Mesothelial cell of epicardium (in vitro differentiated cells): ENCODE data around the gene SLC25A3. TPM values are rescaled to one million over a fixed set of nuclear protein-coding genes. Genes with fewer than 3 reads are reported as not detected.

ENCODE experiments used
- DNase-seq, 2 experiments: peaks; one replicate each; pipeline ENCODE4 v3.0.0; 2021; ENCODE audit warnings: low spot score in 2 of 2; ENCODE audit not compliant: unreplicated experiment in 2 of 2
- H3K27ac Mint-ChIP-seq: 2 replicates; pipeline ENCODE4 v1.8.0; 2021; ENCODE audit warnings: mixed read lengths
- H3K27me3 Mint-ChIP-seq: 2 replicates; pipeline ENCODE4 v1.8.0; 2021; ENCODE audit warnings: low read depth, mixed read lengths
- H3K36me3 Mint-ChIP-seq: 2 replicates; pipeline ENCODE4 v1.8.0; 2021; ENCODE audit warnings: mixed read lengths
- H3K4me1 Mint-ChIP-seq: 2 replicates; pipeline ENCODE4 v1.8.0; 2021; ENCODE audit warnings: mixed read lengths
- H3K4me3 Mint-ChIP-seq: 2 replicates; pipeline ENCODE4 v1.8.0; 2021; ENCODE audit warnings: mild to moderate bottlenecking, moderate library complexity, mixed read lengths
- H3K9me3 Mint-ChIP-seq: 2 replicates; pipeline ENCODE4 v1.8.0; 2021; ENCODE audit warnings: mixed read lengths
- total RNA-seq: library from RNA; stranded (reverse); gene quantifications from 3 replicates; pipeline ENCODE4 v1.2.1, GENCODE V29; 2021
- TF ChIP-seq, protein P1 (sequence below): fragments of 200-600 bp; sonication (generic); IDR thresholded peaks from one replicate; pipeline ENCODE4 v1.5.0; 2021; ENCODE audit warnings: antibody characterized with exemption; ENCODE audit not compliant: unreplicated experiment

Gene SLC25A3
- total RNA-seq, 1 donor from 2014 or later, result 511 TPM

DNA sequence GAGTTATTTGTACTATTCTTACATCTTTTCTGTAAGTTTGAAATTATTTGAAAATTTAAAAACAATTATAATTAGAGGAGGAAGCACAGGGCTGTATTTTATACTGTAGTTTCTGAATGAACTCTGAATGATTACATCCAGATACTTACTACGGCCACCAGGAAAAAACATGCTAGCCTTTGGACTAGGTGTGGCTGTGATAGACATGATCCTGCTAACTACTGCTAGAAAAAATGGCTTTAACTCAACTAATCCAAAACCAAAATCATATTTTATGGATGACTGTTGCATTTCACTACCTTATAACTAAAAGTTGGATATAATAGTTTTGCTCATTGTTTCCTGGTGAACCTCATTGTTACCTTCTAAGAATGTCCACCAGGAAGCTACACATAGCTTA lies 15.1 kb upstream of the SLC25A3 start:
- DNase-seq, result no peak
- TF ChIP-seq, protein P1, sequence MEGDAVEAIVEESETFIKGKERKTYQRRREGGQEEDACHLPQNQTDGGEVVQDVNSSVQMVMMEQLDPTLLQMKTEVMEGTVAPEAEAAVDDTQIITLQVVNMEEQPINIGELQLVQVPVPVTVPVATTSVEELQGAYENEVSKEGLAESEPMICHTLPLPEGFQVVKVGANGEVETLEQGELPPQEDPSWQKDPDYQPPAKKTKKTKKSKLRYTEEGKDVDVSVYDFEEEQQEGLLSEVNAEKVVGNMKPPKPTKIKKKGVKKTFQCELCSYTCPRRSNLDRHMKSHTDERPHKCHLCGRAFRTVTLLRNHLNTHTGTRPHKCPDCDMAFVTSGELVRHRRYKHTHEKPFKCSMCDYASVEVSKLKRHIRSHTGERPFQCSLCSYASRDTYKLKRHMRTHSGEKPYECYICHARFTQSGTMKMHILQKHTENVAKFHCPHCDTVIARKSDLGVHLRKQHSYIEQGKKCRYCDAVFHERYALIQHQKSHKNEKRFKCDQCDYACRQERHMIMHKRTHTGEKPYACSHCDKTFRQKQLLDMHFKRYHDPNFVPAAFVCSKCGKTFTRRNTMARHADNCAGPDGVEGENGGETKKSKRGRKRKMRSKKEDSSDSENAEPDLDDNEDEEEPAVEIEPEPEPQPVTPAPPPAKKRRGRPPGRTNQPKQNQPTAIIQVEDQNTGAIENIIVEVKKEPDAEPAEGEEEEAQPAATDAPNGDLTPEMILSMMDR, result no peak
- Mint-ChIP-seq H3K36me3 (no peaks in the 10 kb centered on the region), H3K27me3 (no peaks in the 10 kb centered on the region), H3K9me3 (peaks cover 4% of the 10 kb centered on the region), H3K27ac (no peak overlapping the region), H3K4me3 (no peak overlapping the region), H3K4me1 (no peaks in the 10 kb centered on the region)

DNA sequence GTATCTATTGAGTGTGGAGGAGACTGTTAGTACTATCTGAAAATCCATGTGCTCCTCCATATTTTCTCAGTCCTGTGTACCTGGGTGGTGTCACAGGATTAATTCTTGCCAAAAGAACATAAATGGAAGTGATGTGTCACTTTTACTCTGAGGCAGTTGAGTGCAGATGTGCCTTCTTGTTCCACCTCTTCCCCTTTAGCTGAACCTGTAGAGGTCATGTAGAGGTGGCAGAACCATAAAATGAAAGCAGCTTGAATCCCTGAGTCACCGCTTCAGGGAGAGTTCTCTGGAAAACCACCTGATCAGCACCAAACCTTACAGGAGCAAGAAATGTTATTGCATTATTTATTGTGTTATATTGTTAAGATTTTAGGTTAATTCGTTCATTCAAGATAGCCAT lies 14.7 kb upstream of the SLC25A3 start:
- TF ChIP-seq, protein P1, result no peak
- Mint-ChIP-seq H3K9me3 (peaks cover 4% of the 10 kb centered on the region), H3K27ac (no peak overlapping the region), H3K4me1 (no peaks in the 10 kb centered on the region), H3K27me3 (no peaks in the 10 kb centered on the region), H3K36me3 (no peaks in the 10 kb centered on the region), H3K4me3 (no peak overlapping the region)
- DNase-seq, result no peak

DNA sequence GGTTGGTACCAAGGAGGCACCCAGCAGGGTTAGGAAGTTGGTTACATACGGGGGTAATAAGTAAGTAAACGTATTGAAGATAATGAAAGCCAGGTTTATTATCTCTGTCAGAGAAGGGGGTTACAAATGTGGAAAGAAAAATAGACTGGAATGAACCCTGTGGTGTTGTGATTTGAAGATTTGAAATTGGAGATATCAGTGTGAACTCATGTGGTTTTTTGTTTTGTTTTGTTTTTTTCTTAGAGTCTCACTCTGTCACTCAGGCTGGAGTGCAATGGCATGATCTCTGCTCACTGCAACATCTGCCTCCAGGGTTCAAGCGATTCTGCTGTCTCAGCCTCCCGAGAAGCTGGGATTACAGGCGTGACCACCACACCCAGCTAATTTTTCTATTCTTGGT lies 14.1 kb upstream of the SLC25A3 start:
- Mint-ChIP-seq H3K36me3 (no peaks in the 10 kb centered on the region), H3K27me3 (no peaks in the 10 kb centered on the region), H3K4me1 (no peaks in the 10 kb centered on the region), H3K9me3 (peaks cover 4% of the 10 kb centered on the region), H3K27ac (no peak overlapping the region), H3K4me3 (no peak overlapping the region)
- DNase-seq, result no peak
- TF ChIP-seq, protein P1, result no peak

DNA sequence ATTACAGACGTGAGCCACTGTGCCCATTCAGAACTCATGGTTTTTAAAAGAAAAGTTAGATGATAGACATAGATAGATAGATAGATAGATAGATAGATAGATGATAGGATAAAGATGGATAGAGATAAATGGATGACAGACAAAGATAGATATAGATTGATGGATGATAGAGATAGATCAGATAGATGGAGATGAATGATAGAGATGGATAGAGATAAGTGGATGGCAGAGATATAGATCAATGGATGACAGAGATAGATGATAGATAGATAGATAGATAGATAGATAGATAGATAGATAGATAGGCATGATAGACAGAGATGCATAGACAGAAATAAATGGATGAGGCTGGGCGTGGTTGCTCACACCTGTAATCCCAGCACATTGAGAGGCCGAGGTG lies 13.7 kb upstream of the SLC25A3 start:
- TF ChIP-seq, protein P1, result no peak
- H3K27ac Mint-ChIP-seq, result no peak overlapping the region
- H3K27me3 Mint-ChIP-seq, result no peaks in the 10 kb centered on the region
- no peak overlapping the region for H3K4me3 Mint-ChIP-seq
- peaks cover 4% of the 10 kb centered on the region for H3K9me3 Mint-ChIP-seq
- H3K4me1 Mint-ChIP-seq, result no peaks in the 10 kb centered on the region
- no peak for DNase-seq
- H3K36me3 Mint-ChIP-seq, result no peaks in the 10 kb centered on the region

GRCh38 chr12:98580695-98581094 lies 12.8 kb upstream of the SLC25A3 start:
- Mint-ChIP-seq H3K36me3 (no peaks in the 10 kb centered on the region), H3K9me3 (peaks cover 4% of the 10 kb centered on the region), H3K4me1 (no peaks in the 10 kb centered on the region), H3K4me3 (no peak overlapping the region), H3K27ac (no peak overlapping the region), H3K27me3 (no peaks in the 10 kb centered on the region)
- no peak for DNase-seq
- TF ChIP-seq, protein P1, result no peak

DNA sequence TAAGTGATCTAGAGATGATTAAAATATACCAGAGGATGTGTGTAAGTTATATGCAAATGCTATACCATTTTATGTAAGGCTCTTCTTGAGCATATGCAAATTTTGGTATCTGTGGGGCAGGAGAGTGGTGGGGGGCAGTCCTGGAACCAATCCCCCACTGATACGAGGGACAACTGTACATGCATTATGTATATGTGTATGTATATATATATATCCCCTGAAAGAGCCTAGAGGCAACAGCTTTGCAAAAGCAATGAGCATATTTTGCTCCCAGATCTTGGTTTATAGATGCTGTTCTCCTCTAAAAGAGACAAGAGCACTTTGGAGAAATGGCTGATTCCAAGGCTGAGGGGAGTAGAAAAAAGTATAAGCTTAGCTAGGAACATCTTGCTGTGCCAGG lies 12.4 kb upstream of the SLC25A3 start:
- TF ChIP-seq, protein P1, result no peak
- H3K9me3 Mint-ChIP-seq, result peaks cover 4% of the 10 kb centered on the region
- no peak for DNase-seq
- H3K4me3 Mint-ChIP-seq, result no peak overlapping the region
- H3K27me3 Mint-ChIP-seq, result no peaks in the 10 kb centered on the region
- H3K27ac Mint-ChIP-seq, result no peak overlapping the region
- H3K36me3 Mint-ChIP-seq, result no peaks in the 10 kb centered on the region
- no peaks in the 10 kb centered on the region for H3K4me1 Mint-ChIP-seq
